ENCODE data around the gene HIVEP3. TPM values are rescaled to one million over a fixed set of nuclear protein-coding genes. Genes with fewer than 3 reads are reported as not detected.
A peak's percentile ranks its signal among the peaks of the same experiment; 100 is the strongest.

HIVEP3 gene
- total RNA-seq, 2 experiments from 2014 or later = 25.3 to 26.2 TPM

GRCh38 chr1:41653574-41653973, 265.1 kb downstream of the HIVEP3 start:
- Mint-ChIP-seq H3K27me3 (no peaks in the 10 kb centered on the region), H3K27ac (no peak overlapping the region), H3K4me1 (ENCODE audit: low read depth) (peaks cover 85% of the 10 kb centered on the region), H3K36me3 (peaks cover 32% of the 10 kb centered on the region), H3K4me3 (no peak overlapping the region), H3K9me3 (no peaks in the 10 kb centered on the region)
- ChIA-PET POLR2A (interaction anchor here (0.7 to 1.4 kb wide), 2 partner anchors 10 to 11 kb away, joined by 3 read pairs; no protein-coding TSS in a partner anchor), CTCF (interaction anchor here (1.1 kb wide), 1 partner anchor 208 kb away, joined by 4 read pairs; no protein-coding TSS in a partner anchor)
- intact Hi-C loops (cut with micrococcal nuclease) = no loop called here
- DNase-seq = peak; percentile 8

- H3K4me1 Mint-ChIP-seq (ENCODE audit: low read depth) = peaks cover 84% of the 10 kb centered on the region
- H3K4me3 Mint-ChIP-seq = no peak overlapping the region
- no peaks in the 10 kb centered on the region for H3K27me3 Mint-ChIP-seq
- H3K27ac Mint-ChIP-seq = peak overlapping the region; percentile 25
- ChIA-PET POLR2A (interaction anchor here (0.7 to 1.4 kb wide), 3 partner anchors 9 to 11 kb away, joined by 3 to 4 read pairs (median 3); no protein-coding TSS in a partner anchor), CTCF (interaction anchor here (1.1 kb wide), 1 partner anchor 209 kb away, joined by 4 read pairs; no protein-coding TSS in a partner anchor)
- intact Hi-C loops (cut with micrococcal nuclease) = no loop called here
- H3K9me3 Mint-ChIP-seq = no peaks in the 10 kb centered on the region
- DNase-seq = no peak
- peaks cover 35% of the 10 kb centered on the region for H3K36me3 Mint-ChIP-seq
Observed at GRCh38 chr1:41652384-41653265, 266.1 kb downstream of the HIVEP3 start.

GRCh38 chr1:41650028-41650880, 268.5 kb downstream of the HIVEP3 start:
- peak overlapping the region; percentile 71 for H3K27ac Mint-ChIP-seq
- ChIA-PET POLR2A (no interaction called here), CTCF (interaction anchor here (2.7 kb wide), 1 partner anchor 76 kb away, joined by 5 read pairs; no protein-coding TSS in a partner anchor)
- peak; percentile 72 for DNase-seq
- H3K9me3 Mint-ChIP-seq = no peaks in the 10 kb centered on the region
- H3K27me3 Mint-ChIP-seq = no peaks in the 10 kb centered on the region
- peaks cover 74% of the 10 kb centered on the region for H3K4me1 Mint-ChIP-seq (ENCODE audit: low read depth)
- peaks cover 23% of the 10 kb centered on the region for H3K36me3 Mint-ChIP-seq
- H3K4me3 Mint-ChIP-seq = no peak overlapping the region
- intact Hi-C loops (cut with micrococcal nuclease) = no loop called here

GRCh38 chr1:41649396-41650027, 269.2 kb downstream of the HIVEP3 start:
- intact Hi-C loops (cut with micrococcal nuclease) = no loop called here
- peak overlapping the region; percentile 71 for H3K27ac Mint-ChIP-seq
- ChIA-PET CTCF (interaction anchor here (2.7 kb wide), 1 partner anchor 76 kb away, joined by 5 read pairs; no protein-coding TSS in a partner anchor), POLR2A (no interaction called here)
- H3K36me3 Mint-ChIP-seq = peaks cover 20% of the 10 kb centered on the region
- DNase-seq = peak; percentile 4
- H3K4me3 Mint-ChIP-seq = no peak overlapping the region
- no peaks in the 10 kb centered on the region for H3K9me3 Mint-ChIP-seq
- H3K27me3 Mint-ChIP-seq = no peaks in the 10 kb centered on the region
- peaks cover 68% of the 10 kb centered on the region for H3K4me1 Mint-ChIP-seq (ENCODE audit: low read depth)

GRCh38 chr1:41648844-41649243, 269.9 kb downstream of the HIVEP3 start:
- DNase-seq = no peak
- H3K27ac Mint-ChIP-seq = peak overlapping the region; percentile 71
- no peaks in the 10 kb centered on the region for H3K9me3 Mint-ChIP-seq
- H3K27me3 Mint-ChIP-seq = no peaks in the 10 kb centered on the region
- CTCF ChIA-PET = interaction anchor here (2.7 kb wide), 1 partner anchor 75 kb away, joined by 5 read pairs; no protein-coding TSS in a partner anchor
- no peak overlapping the region for H3K4me3 Mint-ChIP-seq
- intact Hi-C loops (cut with micrococcal nuclease) = no loop called here
- peaks cover 63% of the 10 kb centered on the region for H3K4me1 Mint-ChIP-seq (ENCODE audit: low read depth)
- POLR2A ChIA-PET = no interaction called here
- H3K36me3 Mint-ChIP-seq = peaks cover 20% of the 10 kb centered on the region

- no peak for DNase-seq
- ChIA-PET CTCF (no interaction called here), POLR2A (no interaction called here)
- Mint-ChIP-seq H3K27ac (peak overlapping the region; percentile 68), H3K9me3 (no peaks in the 10 kb centered on the region), H3K36me3 (peaks cover 20% of the 10 kb centered on the region), H3K27me3 (no peaks in the 10 kb centered on the region), H3K4me1 (ENCODE audit: low read depth) (peaks cover 58% of the 10 kb centered on the region), H3K4me3 (no peak overlapping the region)
- intact Hi-C loops (cut with micrococcal nuclease) = no loop called here
Observed at GRCh38 chr1:41648230-41648629, 270.5 kb downstream of the HIVEP3 start.

GRCh38 chr1:41647221-41648135, 271.2 kb downstream of the HIVEP3 start:
- ChIA-PET POLR2A (no interaction called here), CTCF (no interaction called here)
- H3K4me3 Mint-ChIP-seq = no peak overlapping the region
- peak overlapping the region; percentile 68 for H3K27ac Mint-ChIP-seq
- peaks cover 51% of the 10 kb centered on the region for H3K4me1 Mint-ChIP-seq (ENCODE audit: low read depth)
- intact Hi-C loops (cut with micrococcal nuclease) = no loop called here
- no peaks in the 10 kb centered on the region for H3K27me3 Mint-ChIP-seq
- no peak for DNase-seq
- H3K9me3 Mint-ChIP-seq = no peaks in the 10 kb centered on the region
- peaks cover 20% of the 10 kb centered on the region for H3K36me3 Mint-ChIP-seq

- ChIA-PET CTCF (no interaction called here), POLR2A (no interaction called here)
- intact Hi-C loops (cut with micrococcal nuclease) = no loop called here
- Mint-ChIP-seq H3K27ac (no peak overlapping the region), H3K4me1 (ENCODE audit: low read depth) (peaks cover 44% of the 10 kb centered on the region), H3K36me3 (peaks cover 20% of the 10 kb centered on the region), H3K4me3 (no peak overlapping the region), H3K27me3 (no peaks in the 10 kb centered on the region), H3K9me3 (no peaks in the 10 kb centered on the region)
- DNase-seq = no peak
Observed at GRCh38 chr1:41646186-41646585, 272.5 kb downstream of the HIVEP3 start.

- Mint-ChIP-seq H3K27me3 (no peaks in the 10 kb centered on the region), H3K9me3 (no peaks in the 10 kb centered on the region), H3K27ac (peak overlapping the region; percentile 56), H3K36me3 (peaks cover 16% of the 10 kb centered on the region), H3K4me3 (no peak overlapping the region), H3K4me1 (ENCODE audit: low read depth) (peaks cover 33% of the 10 kb centered on the region)
- intact Hi-C loops (cut with micrococcal nuclease) = no loop called here
- no peak for DNase-seq
- ChIA-PET CTCF (no interaction called here), POLR2A (no interaction called here)
Observed at GRCh38 chr1:41645062-41645461, 273.7 kb downstream of the HIVEP3 start.

GRCh38 chr1:41642922-41643821, 275.6 kb downstream of the HIVEP3 start:
- H3K9me3 Mint-ChIP-seq = no peaks in the 10 kb centered on the region
- CTCF ChIA-PET = interaction anchor here (0.9 to 1.4 kb wide), 2 partner anchors 11 to 19 kb away, joined by 3 read pairs; no protein-coding TSS in a partner anchor
- no peaks in the 10 kb centered on the region for H3K27me3 Mint-ChIP-seq
- DNase-seq = peak; percentile 8
- POLR2A ChIA-PET = interaction anchor here (1.0 kb wide), 1 partner anchor 10 kb away, joined by 3 read pairs; no protein-coding TSS in a partner anchor
- H3K4me1 Mint-ChIP-seq (ENCODE audit: low read depth) = peaks cover 17% of the 10 kb centered on the region
- no peak overlapping the region for H3K27ac Mint-ChIP-seq
- intact Hi-C loops (cut with micrococcal nuclease) = loop anchor here (5.0 kb wide), 2 partner anchors 164 to 279 kb away; no protein-coding TSS in a partner anchor
- no peak overlapping the region for H3K4me3 Mint-ChIP-seq
- H3K36me3 Mint-ChIP-seq = peaks cover 7% of the 10 kb centered on the region

Data from activated CD4-positive, alpha-beta memory T cell treated with anti-CD3 and anti-CD28 coated beads for 36 hours (primary cell).